Fibroblast of lung (primary cell): ENCODE data around the gene SRCIN1.

Source experiments
- EZH2 ChIP-seq: IDR thresholded peaks from 2 replicates; pipeline ENCODE4 v1.5.1; 2012; ENCODE audit warnings: low read length, control low read depth, mild to moderate bottlenecking; ENCODE audit errors: missing control alignments
- TF ChIP-seq, protein P1 (sequence below), 2 donors: IDR thresholded peaks in 1 of 2; conservative IDR thresholded peaks in 1 of 2; 1 replicate in 1 of 2; 2 replicates in 1 of 2; pipeline ENCODE4 v1.5.1; 2011 to 2012; ENCODE audit warnings: low read length in 2 of 2, control low read depth in 1 of 2, inconsistent platforms in 1 of 2, low read depth in 1 of 2, mild to moderate bottlenecking in 1 of 2

DNA sequence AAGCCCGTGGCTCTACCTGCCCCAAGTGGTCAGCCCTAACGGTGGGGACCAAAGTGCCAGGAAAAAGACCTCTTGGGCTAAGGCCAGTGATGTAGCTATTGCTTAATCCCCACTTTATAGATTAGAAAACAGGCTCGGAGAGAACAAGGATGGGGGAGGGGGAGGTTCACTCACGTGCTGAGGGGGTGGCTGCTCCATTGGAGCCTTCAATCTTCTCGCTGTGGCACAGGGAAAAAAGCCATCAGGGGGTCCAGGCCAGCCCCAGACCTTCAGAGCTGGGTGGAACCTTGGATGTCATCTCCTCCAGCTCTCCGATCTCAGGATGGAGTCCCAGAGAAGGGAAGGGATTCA is 45.9 kb downstream of the SRCIN1 start:
- TF ChIP-seq EZH2: no peak
- TF ChIP-seq, protein P1, sequence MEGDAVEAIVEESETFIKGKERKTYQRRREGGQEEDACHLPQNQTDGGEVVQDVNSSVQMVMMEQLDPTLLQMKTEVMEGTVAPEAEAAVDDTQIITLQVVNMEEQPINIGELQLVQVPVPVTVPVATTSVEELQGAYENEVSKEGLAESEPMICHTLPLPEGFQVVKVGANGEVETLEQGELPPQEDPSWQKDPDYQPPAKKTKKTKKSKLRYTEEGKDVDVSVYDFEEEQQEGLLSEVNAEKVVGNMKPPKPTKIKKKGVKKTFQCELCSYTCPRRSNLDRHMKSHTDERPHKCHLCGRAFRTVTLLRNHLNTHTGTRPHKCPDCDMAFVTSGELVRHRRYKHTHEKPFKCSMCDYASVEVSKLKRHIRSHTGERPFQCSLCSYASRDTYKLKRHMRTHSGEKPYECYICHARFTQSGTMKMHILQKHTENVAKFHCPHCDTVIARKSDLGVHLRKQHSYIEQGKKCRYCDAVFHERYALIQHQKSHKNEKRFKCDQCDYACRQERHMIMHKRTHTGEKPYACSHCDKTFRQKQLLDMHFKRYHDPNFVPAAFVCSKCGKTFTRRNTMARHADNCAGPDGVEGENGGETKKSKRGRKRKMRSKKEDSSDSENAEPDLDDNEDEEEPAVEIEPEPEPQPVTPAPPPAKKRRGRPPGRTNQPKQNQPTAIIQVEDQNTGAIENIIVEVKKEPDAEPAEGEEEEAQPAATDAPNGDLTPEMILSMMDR (conservative IDR thresholded peaks at IDR 0.05 in 1 of 2, IDR thresholded peaks at IDR 0.05 in 1 of 2; ENCODE audit: low read depth in 1 of 2, low read length in 2 of 2): no peak
